Ureter (tissue), 1 donor: ENCODE data around the gene TNRC6A. TPM values are rescaled to one million over a fixed set of nuclear protein-coding genes. Genes with fewer than 3 reads are reported as not detected.
"Not testable (repeated sequence)": the region's sequence is repeated elsewhere in the genome, so short reads cannot be mapped to it uniquely, and the experiment has no call there.

Experiments used
- DNase-seq: peaks from one replicate; pipeline ENCODE4 v3.0.0-alpha.2; 2020; ENCODE audit warnings: low spot score
- total RNA-seq: library from RNA; stranded (reverse); gene quantifications from one replicate; pipeline ENCODE4 v1.2.4, GENCODE V29; 2023
- donor health status: DM: yes; HTN: yes; CAD: no.

TNRC6A gene
- total RNA-seq, 1 donor from 2014 or later = 109 TPM

- no peak for DNase-seq
Observed at GRCh38 chr16:24815021-24815420, 85.6 kb downstream of the TNRC6A start.

GRCh38 chr16:24816688-24817087 lies 87.2 kb downstream of the TNRC6A start:
- DNase-seq = no peak

- no peak for DNase-seq
Observed at GRCh38 chr16:24819462-24820040, 90.1 kb downstream of the TNRC6A start.

GRCh38 chr16:24820522-24820921 lies 91.1 kb downstream of the TNRC6A start:
- no peak for DNase-seq

DNA sequence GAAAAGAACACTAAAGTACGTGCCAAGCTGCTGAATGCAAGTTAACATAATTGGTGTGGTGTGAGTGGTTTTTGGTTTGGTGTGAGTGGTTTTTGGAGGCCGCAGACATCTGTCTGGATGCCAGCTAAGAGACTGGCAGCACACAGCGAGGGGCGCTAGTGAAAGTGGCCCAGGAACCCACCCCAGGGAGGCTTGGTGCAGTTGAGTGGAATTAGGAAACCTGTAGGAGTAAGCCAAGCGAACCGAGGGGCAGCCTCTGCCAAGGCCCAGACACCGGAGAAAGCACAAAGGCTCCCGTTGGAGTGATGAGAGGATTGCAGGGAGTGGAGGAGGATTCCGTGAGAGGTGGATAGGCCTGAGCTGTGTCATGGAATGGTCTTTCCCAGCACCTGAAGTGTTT lies 91.7 kb downstream of the TNRC6A start:
- no peak for DNase-seq

- no peak for DNase-seq
Observed at GRCh38 chr16:24822542-24822941, 93.1 kb downstream of the TNRC6A start.

- DNase-seq = no peak
Observed at GRCh38 chr16:24822974-24823373, 93.5 kb downstream of the TNRC6A start.

- no peak for DNase-seq
Observed at GRCh38 chr16:24825696-24826095, 96.2 kb downstream of the TNRC6A start.

DNA sequence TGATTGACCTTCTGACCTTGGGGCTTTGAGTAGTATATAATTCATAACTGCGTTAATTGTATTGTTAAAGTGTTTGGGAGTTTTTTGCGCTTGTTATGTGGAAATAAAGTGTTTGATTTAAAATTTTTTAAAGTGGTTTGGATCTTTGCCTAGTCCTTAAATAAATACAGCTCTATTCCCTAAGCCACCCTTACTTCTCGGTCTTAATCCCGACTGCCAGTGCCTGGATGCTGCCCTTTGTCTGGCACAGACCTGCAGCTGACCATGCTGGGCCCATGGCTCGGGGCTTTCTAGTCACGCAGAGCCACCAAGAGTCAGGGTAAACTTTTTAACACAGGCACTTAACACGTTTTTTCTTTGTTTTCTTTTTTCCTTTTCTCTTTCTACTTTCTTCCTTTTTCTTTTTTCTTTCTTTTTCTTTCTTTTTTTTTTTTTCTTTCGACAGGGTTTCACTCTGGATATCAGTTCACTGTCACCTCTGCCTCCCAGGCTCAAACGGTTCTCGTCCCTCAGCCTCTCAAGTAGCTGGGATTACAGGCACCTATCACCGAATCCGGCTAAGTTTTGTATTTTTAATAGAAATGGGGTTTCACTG lies 96.7 kb downstream of the TNRC6A start:
- DNase-seq = no peak

- no peak for DNase-seq
Observed at GRCh38 chr16:24826817-24827566, 97.5 kb downstream of the TNRC6A start.

- no peak for DNase-seq
Observed at GRCh38 chr16:24829153-24829552, 99.7 kb downstream of the TNRC6A start.

GRCh38 chr16:24833352-24833751 lies 103.9 kb downstream of the TNRC6A start:
- DNase-seq = no peak

DNA sequence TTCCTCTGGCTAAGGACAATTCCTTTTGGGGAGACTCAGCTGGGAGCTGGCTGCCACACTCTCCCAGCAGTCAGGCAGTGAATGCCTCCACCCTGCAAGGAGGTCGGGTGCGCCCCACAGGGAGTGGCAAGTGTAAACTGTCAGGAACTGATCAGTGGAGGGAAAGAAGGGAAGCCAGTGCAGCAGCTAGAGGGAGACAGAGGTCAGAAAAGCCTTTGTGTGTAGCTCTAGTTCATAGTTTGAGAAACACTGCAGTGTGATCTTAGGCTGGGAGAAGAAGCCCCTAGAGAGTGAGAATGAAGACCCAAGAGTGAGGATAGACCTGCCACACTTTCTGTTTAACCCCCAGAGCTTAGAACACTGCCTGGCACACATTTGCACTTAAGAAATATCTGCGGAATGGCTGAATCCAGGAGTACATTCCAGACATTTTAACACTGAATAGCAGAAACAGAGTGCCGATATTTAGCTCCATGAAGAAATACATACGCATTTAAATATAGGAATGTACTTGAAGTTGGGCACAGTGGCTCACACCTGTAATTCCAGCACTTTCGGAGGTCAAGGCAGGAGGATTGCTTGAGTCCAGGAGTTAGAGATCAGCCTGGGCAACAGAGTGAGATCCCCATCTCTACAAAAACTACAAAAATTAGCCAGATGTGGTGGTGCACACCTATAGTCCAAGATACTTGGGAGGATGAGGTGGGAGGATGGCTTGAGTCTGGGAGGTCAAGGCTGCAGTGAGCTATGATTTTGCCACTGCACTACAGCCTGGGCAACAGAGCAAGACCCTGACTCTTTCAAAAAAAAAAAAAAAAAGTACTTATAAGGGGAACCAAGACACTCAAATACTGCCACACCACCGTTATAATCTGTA lies 105.2 kb downstream of the TNRC6A start:
- DNase-seq = no peak

DNA sequence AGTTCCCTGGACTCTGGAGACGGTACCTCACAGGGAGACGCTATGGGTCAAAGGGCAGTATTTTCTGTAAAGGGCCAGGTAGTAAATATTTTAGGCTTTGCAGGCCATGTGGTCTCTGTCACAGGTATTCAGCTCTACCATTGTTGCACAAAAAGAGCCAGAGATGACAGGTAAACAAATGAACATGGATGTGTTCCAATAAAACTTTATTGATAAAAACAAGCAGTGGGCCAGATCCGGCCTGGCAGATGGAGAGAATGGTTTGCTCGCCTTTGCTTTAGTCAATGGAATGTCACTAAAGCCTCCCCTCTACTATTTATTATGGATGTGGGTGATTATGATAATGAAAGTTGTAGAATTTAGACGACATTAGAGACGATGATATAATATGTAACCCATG lies 107.4 kb downstream of the TNRC6A start:
- no peak for DNase-seq

DNA sequence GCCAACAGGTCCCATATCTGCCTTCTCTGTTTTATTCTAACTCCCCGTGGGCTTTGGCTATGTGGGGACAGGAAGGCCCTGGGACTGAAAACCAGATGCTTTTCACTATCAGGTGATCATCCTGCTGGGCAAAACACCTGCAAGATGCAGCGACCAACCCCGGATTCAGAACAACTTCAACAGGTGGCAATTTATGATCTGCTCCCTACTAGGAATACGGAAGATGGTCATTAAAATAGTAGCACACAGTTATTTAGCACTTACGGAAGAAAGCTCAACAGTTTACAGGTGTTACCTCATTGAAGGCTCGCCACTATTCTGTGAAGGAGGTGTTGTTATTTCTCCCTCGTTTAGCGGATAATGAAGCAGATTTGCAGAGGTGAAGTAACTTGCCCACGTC lies 108.5 kb downstream of the TNRC6A start:
- no peak for DNase-seq

DNA sequence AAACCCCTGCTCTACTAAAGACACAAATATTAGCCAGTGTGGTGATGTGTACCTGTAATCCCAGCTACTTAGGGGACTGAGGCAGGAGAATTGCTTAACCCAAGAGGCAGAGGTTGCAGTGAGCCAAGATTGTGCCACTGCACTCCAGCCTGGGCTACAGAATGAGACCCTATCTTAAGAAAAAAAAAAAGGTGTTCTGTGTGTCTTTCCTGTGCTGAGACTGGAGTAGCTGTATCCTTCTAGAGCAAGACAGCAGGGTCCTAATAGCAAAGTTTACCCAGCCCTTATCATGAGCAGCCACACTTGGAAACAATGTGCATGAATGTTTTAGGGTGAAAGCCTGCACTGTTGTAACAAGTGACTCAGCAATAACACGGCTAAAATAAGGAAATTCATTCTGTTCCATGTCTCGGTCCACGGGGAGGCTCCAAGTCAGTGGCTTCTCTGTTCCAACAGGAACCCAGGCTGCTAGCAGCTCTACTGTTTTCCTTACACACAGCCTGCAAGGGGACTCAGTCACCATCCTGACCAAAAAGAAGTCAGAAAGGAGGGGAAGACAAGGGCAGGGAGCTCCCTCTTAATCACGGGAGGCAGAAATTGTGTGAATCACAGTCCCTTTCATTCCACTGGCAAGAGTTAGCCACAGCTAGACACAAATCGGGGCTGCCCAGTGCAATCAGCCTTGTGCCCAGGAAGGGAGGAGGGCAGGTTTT lies 109.3 kb downstream of the TNRC6A start:
- DNase-seq = no peak

DNA sequence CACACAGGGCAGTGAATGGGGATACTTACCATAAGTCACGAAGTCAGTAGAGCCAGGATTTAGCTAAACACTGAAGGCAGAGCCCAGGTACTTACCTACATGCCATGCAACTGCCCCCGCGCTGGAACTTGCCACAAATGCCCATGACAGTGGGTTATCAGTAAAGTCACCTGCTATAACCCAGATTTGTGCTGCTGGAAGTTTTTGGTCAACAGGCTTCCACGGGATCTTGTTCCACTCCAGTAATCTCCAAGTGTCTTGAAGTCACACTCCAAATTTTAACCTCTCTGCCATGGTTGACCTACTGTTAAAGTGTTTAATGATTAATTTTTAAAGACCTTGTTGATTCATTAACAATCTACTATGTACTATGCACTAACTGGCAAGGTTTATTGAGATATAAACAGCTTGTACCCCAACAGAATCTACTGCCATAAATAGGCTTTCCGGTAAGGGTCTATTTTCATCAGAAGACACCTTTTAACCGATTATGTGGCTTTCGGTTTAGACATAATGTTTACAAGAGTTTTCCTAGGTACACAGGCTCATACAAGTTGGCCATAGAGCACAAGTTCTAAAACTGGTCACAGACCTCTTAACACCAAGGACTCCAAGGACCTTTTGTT lies 110.0 kb downstream of the TNRC6A start:
- DNase-seq = no peak

DNA sequence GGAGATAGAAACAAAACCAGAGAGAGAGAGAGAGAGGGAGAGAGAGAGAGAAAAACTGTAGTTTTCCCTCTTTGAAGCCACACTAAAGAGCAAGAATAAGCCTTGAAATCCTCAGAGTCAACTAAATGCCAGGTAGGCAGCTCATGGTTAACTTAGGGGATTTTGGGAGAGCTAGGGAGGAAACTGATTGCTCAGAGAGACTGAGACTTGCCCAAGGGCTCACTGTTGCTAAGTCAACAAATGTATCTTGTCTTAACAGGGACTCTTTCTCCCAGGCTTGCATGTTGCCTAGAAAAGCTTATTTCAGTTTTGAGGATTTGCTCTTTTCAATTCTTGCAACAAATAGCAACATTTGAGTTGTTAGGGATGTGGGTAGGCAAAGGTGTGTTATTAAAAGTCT lies 111.8 kb downstream of the TNRC6A start:
- DNase-seq = no peak

- peak; percentile 24 for DNase-seq
Observed at GRCh38 chr16:24844101-24845030, 114.9 kb downstream of the TNRC6A start.

GRCh38 chr16:24845031-24845365 lies 115.5 kb downstream of the TNRC6A start:
- not testable (repeated sequence) for DNase-seq
